Smooth muscle cell of the brain vasculature (primary cell): Measurements from ENCODE around the gene GALNS.
A peak's percentile ranks its signal among the peaks of the same experiment; 100 is the strongest.

ENCODE experiments used
- DNase-seq: peaks from one replicate; pipeline ENCODE4 v3.0.0-alpha.2; 2012; ENCODE audit warnings: low read depth, low spot score

Gene GALNS

DNA sequence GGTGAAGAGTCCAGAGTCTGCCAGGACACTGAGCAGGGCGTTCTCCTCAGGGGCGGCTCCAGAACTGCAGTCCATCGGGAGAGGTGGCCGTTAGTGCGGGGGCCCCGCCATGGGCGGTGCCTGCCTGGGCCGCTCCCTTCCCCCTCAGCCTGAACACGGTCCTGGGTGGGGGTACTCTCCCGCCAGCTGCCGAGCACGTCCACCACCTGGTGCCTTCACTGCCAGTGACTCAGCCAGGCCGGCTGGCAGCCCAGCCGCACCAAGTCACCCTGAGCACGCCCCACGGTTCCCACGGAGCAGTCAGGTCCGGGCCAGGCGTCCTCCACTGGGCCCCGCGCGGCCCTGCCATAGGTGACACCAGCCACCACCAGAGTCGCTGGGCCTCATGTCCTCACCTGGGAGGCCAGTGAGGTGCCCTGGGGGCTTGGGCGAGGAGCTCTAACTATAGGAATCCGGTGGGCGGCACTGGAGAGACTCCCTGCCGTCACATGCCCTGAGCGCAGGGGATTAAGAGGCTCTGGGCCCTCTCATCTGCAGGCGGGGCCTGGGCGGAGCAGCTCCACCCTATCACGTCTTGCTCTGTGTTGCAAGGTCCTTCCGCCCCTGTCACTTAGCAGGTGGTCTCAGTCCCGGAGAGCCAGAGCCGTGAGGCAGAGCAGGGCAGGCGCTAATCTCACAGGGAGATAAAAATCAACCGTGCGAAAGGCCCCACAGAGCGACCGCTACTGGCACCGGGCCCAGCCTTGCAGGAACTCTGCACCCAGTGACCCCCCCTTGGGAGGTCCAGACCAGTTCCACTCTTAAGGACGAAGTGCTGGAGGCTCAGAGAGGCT, 86.1 kb downstream of the GALNS start:
- DNase-seq = peak; percentile 41

DNA sequence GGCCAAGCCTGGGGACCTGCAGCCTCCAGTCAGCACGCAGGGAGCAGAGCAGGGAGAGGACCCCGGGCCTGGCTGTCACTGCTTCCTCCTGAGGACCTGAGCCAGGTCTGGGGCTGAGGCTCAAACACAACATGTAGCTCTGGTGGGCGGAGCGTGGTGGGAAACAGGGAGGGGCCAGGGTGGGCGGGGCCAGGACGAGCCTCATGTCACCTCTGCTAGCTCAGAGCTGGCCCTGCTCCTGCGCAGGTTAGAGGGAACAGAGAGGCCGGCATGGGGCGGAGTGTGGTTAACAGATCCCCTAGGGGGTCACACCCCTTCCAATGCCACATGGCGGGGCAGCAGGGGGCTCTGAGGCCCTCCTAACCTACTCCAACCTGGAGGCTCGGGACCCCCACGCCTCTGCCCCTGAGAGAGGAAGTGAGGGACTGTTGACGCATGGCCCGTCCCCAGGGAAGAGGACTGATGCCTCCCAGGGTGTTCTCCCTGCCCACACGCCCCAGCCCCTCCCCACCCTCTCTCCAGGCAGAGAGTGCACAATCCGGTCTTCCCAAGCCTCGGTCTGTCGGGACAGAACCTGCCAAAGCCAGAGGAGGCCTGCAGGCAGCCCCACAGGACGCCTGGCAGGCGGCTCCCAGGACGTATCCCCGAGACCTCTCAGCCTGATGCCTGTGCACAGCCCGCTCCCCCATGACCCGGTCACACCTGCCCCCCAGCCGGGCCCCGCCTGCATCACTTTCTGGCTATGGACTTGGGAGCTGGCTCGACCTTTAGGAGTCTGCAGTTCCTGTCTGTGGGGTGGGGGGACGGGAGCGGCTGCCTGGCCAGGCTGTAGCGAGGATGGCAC, 86.9 kb downstream of the GALNS start:
- DNase-seq = no peak

DNA sequence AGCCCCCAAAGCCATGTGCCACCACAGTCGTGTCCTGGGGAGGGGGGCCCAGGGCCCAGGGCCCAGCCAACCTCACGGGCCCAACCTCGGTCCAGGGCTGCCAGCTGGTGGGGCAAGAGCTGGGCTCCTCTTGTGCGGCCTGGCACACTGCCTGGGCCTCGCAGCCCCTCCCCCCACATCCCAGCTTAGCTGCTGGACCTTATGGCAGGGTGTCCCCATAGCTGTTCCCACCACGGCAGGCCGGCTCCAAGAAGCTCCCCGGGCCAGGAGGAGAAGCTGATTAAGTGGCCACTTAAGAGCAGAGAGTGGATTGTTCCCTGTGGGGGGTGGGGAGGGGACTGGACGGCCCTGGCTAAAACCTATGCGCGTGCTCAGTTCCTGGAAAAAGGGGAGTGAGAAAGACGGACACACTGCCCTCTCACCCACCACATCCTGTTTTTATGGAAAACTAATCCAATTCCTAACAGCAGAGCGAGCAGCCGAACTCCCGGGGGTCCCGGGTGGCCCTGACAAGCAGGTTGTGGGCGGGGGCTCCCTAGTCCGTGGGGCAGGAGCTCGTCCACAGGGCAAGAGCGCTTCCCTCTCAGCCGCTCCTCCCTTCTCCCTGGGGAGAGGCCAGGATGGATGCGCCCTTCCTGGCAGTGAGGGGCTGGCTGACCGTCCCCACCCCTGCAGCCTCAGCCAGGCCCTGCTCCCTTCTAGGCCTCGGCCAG, 88.5 kb downstream of the GALNS start:
- no peak for DNase-seq

DNA sequence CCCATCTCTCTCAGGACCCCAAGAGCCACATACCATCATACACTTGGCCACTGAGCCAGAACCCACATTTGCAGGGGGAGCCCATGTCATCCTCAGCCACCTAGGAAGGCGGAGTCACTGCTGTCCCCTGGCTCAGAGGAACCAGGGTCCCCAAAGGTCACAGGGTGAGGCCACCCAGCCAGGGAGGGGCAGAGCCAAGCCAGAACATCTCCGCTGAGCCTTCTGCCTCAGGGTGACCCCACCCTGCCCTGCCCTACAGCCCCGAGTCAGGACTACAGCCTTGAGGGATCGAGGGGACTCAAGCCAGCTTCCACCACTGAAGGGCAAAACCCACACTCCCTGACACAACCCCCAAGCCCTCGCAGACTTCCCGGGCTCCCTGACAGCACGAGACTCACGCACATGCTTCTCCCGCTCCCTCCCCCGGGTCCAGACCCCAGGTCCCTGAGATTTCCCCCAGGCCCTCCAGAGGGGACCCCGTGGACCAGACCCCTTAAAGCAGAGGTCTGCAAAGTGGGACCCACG, 89.1 kb downstream of the GALNS start:
- DNase-seq = no peak

DNA sequence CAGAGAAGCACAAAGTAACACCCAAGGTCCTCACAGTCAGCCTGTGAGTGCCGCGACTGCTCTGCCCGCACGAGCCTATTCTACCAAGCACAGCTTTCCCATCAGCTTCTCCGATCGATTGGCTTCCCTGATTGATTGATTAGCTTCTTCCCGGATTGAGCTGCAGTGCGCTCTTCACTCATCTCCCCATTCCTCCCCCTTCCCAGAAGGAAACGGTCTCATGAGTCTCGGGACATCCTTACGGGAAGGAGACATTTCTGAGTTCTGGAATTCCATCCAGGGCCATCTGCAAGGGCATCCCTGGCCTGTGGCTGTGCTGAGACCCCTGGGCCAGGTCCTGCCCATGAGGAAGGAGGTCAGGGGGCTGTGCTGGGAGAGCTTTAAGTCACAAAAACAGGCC, 89.8 kb downstream of the GALNS start:
- no peak for DNase-seq

DNA sequence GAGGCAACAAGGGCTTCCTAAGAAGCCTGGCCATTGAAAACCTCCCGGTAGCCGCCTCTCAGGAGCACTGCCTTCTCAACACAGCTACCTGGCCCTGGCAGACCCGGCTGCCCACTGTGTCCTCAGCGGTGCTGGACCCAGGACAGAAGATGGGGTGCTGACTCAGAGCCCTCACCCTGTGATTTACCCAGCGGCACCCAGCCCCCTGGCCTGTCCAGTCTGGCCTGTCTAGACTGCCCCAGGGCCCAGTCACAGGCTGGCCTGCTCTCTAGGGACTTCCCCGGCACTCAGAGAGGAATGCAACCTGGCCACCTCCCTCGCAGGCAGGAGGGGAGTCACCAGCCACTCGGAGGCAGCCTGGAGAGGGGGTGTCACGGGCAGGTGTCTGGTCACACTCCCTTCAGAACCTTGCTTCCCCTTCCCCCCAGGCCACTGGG, 91.8 kb downstream of the GALNS start:
- DNase-seq = no peak

DNA sequence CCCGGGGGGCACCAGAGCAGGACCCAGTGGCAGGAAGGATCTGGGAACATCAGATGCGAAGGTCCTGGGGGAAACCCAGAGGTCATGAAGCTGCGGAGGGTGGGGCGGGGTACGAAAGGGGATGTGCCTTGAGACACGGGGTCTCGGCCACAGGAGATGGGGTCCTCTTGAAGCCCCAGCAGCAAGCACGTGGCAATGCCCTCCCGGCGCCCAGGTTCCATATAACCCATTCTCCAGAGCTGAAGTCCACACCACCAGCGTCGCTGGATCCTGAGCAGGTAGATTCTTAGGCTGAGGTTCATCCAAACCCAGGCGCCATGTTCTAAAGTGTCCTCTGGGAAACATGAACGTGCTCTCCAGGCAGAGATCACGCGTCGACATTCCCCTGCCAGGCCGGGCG, 92.7 kb downstream of the GALNS start:
- DNase-seq = no peak
